Midbrain (tissue), 1 donor: ENCODE results near the gene TMEM94.
"Not testable (repeated sequence)": the region's sequence is repeated elsewhere in the genome, so short reads cannot be mapped to it uniquely, and the experiment has no call there.

Experiments
- DNase-seq: peaks from one replicate; lab custom pipeline; 2025; lab: John Stamatoyannopoulos, UW

TMEM94 gene

GRCh38 chr17:75456417-75457046, at the start of gene TMEM94:
TMEM94 (plus strand) TSS chr17:75456635; CDS start chr17:75471906, 15,271 bp downstream.
- peak; percentile 99 for DNase-seq

GRCh38 chr17:75407655-75408352, 48.6 kb upstream of the TMEM94 start:
- DNase-seq = no peak

- DNase-seq = no peak
Observed at GRCh38 chr17:75410141-75410540, 46.3 kb upstream of the TMEM94 start.

GRCh38 chr17:75411328-75412067, 44.9 kb upstream of the TMEM94 start:
- DNase-seq = no peak

GRCh38 chr17:75412455-75413317, 43.7 kb upstream of the TMEM94 start:
- DNase-seq = peak; percentile 82

GRCh38 chr17:75414488-75414887, 41.9 kb upstream of the TMEM94 start:
- DNase-seq = no peak

GRCh38 chr17:75416006-75416405, 40.4 kb upstream of the TMEM94 start:
- DNase-seq = no peak

- no peak for DNase-seq
Observed at GRCh38 chr17:75417054-75417580, 39.3 kb upstream of the TMEM94 start.

GRCh38 chr17:75418531-75418930, 37.9 kb upstream of the TMEM94 start:
- DNase-seq = no peak

- DNase-seq = no peak
Observed at GRCh38 chr17:75428543-75429469, 27.6 kb upstream of the TMEM94 start.

GRCh38 chr17:75430159-75430974, 26.1 kb upstream of the TMEM94 start:
- DNase-seq = no peak

- DNase-seq = no peak
Observed at GRCh38 chr17:75433218-75433783, 23.1 kb upstream of the TMEM94 start.

GRCh38 chr17:75434433-75434832, 22.0 kb upstream of the TMEM94 start:
- DNase-seq = not testable (repeated sequence)

GRCh38 chr17:75437404-75437803, 19.0 kb upstream of the TMEM94 start:
- not testable (repeated sequence) for DNase-seq

GRCh38 chr17:75439287-75439686, 17.1 kb upstream of the TMEM94 start:
- DNase-seq = no peak

- DNase-seq = no peak
Observed at GRCh38 chr17:75440738-75441448, 15.5 kb upstream of the TMEM94 start.

GRCh38 chr17:75442168-75443103, 14.0 kb upstream of the TMEM94 start:
- no peak for DNase-seq

GRCh38 chr17:75445296-75445695, 11.1 kb upstream of the TMEM94 start:
- no peak for DNase-seq
